A673 (cell line): Measurements from ENCODE around the gene RING1. TPM values are rescaled to one million over a fixed set of nuclear protein-coding genes. Genes with fewer than 3 reads are reported as not detected.

Source experiments
- BruUV-seq: library from RNA; stranded (reverse); fragments of 400-500 nt; replicated peaks from 2 replicates; lab custom pipeline; 2021; lab: Mats Ljungman, UMichigan
- CTCF ChIA-PET: fragments of 300-600 bp; sonication (Branson Sonifier 250); formaldehyde crosslinking; loops from one replicate; lab custom pipeline; 2022; ENCODE audit warnings: antibody characterized with exemption; lab: Charles Lee
- POLR2A ChIA-PET: fragments of 300-600 bp; sonication (Branson Sonifier 250); formaldehyde crosslinking; loops from one replicate; lab custom pipeline; 2022; ENCODE audit warnings: antibody characterized with exemption; ENCODE audit not compliant: low non-redundant PET; lab: Charles Lee
- DNase-seq: peaks from one replicate; pipeline ENCODE4 v3.0.0-alpha.2; 2015; ENCODE audit warnings: low spot score
- H3K27ac ChIP-seq: fragments of 200-600 bp; sonication (generic); 2 replicates; pipeline ENCODE4 v1.5.1; 2016; ENCODE audit warnings: mixed run types, low read depth, mild to moderate bottlenecking, mixed read lengths, antibody characterized with exemption, low read length; ENCODE audit not compliant: poor library complexity, severe bottlenecking
- H3K27me3 ChIP-seq: fragments of 200-600 bp; sonication (generic); replicated peaks from 2 replicates; pipeline ENCODE4 v1.6.1; 2017; ENCODE audit warnings: mixed run types, low read depth, mild to moderate bottlenecking, mixed read lengths, antibody characterized with exemption, low read length; ENCODE audit not compliant: insufficient read depth, poor library complexity
- H3K36me3 ChIP-seq: fragments of 200-600 bp; sonication (generic); 2 replicates; pipeline ENCODE4 v1.6.1; 2016; ENCODE audit warnings: mixed run types, mild to moderate bottlenecking, mixed read lengths, antibody characterized with exemption, low read length; ENCODE audit not compliant: insufficient read depth, poor library complexity, severe bottlenecking
- H3K4me1 ChIP-seq: fragments of 200-600 bp; sonication (generic); 2 replicates; pipeline ENCODE4 v1.6.1; 2017; ENCODE audit warnings: mixed run types, mild to moderate bottlenecking, mixed read lengths, antibody characterized with exemption, low read length; ENCODE audit not compliant: insufficient read depth, poor library complexity, severe bottlenecking
- H3K4me3 ChIP-seq: fragments of 200-600 bp; sonication (generic); 2 replicates; pipeline ENCODE4 v1.5.1; 2016; ENCODE audit warnings: low read depth, mixed run types, mild to moderate bottlenecking, mixed read lengths, low read length; ENCODE audit not compliant: poor library complexity, severe bottlenecking
- H3K9me3 ChIP-seq: fragments of 200-600 bp; sonication (generic); 2 replicates; pipeline ENCODE4 v1.6.1; 2016; ENCODE audit warnings: mixed run types, low read depth, mild to moderate bottlenecking, mixed read lengths, antibody characterized with exemption, low read length; ENCODE audit not compliant: poor library complexity, severe bottlenecking
- EZH2 ChIP-seq: fragments of 200-600 bp; sonication (generic); IDR thresholded peaks from 2 replicates; pipeline ENCODE4 v1.6.1; 2017; ENCODE audit warnings: borderline replicate concordance, low read depth, mild to moderate bottlenecking, mixed read lengths, antibody characterized with exemption, low read length; ENCODE audit not compliant: poor library complexity, severe bottlenecking
- intact Hi-C: fragments of 100-400 bp; cut with micrococcal nuclease; formaldehyde crosslinking; loops from one replicate; pipeline ENCODE4 v1.10.0; 2022; ENCODE audit not compliant: unreplicated experiment
- total RNA-seq: library from RNA; stranded (reverse); gene quantifications from 2 replicates; pipeline ENCODE4 v1.2.3, GENCODE V29; 2021
- TF ChIP-seq, protein P1 (sequence below): fragments of 300-800, 200-600 bp; sonication (generic); conservative IDR thresholded peaks from 2 replicates; pipeline ENCODE4 v1.5.1; 2017; ENCODE audit warnings: low read depth, mild to moderate bottlenecking, antibody characterized with exemption, low read length, moderate library complexity, mixed read lengths

RING1 gene
- total RNA-seq, 1 experiment from 2014 or later, result 43.3 TPM

GRCh38 chr6:33215271-33216116, 7.2 kb downstream of the RING1 start:
- DNase-seq, result no peak
- POLR2A ChIA-PET, result no interaction called here
- no peak for TF ChIP-seq EZH2
- TF ChIP-seq, protein P1, sequence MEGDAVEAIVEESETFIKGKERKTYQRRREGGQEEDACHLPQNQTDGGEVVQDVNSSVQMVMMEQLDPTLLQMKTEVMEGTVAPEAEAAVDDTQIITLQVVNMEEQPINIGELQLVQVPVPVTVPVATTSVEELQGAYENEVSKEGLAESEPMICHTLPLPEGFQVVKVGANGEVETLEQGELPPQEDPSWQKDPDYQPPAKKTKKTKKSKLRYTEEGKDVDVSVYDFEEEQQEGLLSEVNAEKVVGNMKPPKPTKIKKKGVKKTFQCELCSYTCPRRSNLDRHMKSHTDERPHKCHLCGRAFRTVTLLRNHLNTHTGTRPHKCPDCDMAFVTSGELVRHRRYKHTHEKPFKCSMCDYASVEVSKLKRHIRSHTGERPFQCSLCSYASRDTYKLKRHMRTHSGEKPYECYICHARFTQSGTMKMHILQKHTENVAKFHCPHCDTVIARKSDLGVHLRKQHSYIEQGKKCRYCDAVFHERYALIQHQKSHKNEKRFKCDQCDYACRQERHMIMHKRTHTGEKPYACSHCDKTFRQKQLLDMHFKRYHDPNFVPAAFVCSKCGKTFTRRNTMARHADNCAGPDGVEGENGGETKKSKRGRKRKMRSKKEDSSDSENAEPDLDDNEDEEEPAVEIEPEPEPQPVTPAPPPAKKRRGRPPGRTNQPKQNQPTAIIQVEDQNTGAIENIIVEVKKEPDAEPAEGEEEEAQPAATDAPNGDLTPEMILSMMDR, result no peak
- Histone ChIP-seq H3K27ac (no peak overlapping the region), H3K4me1 (peaks cover 9% of the 10 kb centered on the region), H3K4me3 (no peak overlapping the region), H3K27me3 (no peaks in the 10 kb centered on the region), H3K36me3 (no peaks in the 10 kb centered on the region), H3K9me3 (no peaks in the 10 kb centered on the region)
- BruUV-seq, result no TSS peak
- CTCF ChIA-PET, result no interaction called here
- intact Hi-C loops, result no loop called here

DNA sequence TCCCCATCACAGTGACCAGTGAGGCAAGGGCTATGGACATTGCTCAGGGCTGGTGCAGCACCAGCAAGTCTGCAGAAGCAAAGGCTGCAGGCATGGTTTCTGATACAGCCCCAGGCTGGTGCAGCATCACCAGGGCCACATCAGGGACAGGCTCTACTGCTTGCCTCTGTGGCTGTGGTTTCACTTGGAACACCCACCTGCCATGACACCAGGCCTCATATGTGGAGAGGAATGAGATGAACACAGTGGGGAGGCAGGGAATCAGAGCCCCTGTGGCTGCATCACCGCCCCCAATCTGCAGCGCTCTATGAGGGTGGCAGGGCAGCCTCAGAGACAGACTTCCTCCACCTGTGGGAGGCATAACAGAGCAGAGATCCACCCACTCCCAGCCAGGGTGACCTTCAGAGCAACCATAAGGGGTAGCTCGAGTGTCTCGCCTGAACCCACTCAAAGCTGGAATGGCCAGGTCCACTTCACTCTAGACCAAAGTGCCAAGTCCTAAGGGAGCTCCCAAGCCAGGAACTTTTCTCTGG, 7.9 kb downstream of the RING1 start:
- H3K27ac ChIP-seq, result no peak overlapping the region
- H3K4me3 ChIP-seq, result no peak overlapping the region
- H3K4me1 ChIP-seq, result peaks cover 9% of the 10 kb centered on the region
- H3K27me3 ChIP-seq, result no peaks in the 10 kb centered on the region
- no peaks in the 10 kb centered on the region for H3K9me3 ChIP-seq
- TF ChIP-seq EZH2, result no peak
- TF ChIP-seq, protein P1, result no peak
- ChIA-PET CTCF (no interaction called here), POLR2A (no interaction called here)
- H3K36me3 ChIP-seq, result no peaks in the 10 kb centered on the region
- intact Hi-C loops, result no loop called here
- no TSS peak for BruUV-seq
- DNase-seq, result no peak

GRCh38 chr6:33217246-33217645, 8.9 kb downstream of the RING1 start:
- ChIA-PET POLR2A (no interaction called here), CTCF (no interaction called here)
- DNase-seq, result no peak
- TF ChIP-seq, protein P1, result no peak
- intact Hi-C loops, result no loop called here
- no peaks in the 10 kb centered on the region for H3K9me3 ChIP-seq
- no peak overlapping the region for H3K4me3 ChIP-seq
- H3K4me1 ChIP-seq, result peaks cover 9% of the 10 kb centered on the region
- H3K36me3 ChIP-seq, result no peaks in the 10 kb centered on the region
- H3K27me3 ChIP-seq, result no peaks in the 10 kb centered on the region
- no TSS peak for BruUV-seq
- no peak overlapping the region for H3K27ac ChIP-seq
